ENCODE results near the gene FAM76B.
"Not testable (repeated sequence)": the region's sequence is repeated elsewhere in the genome, so short reads cannot be mapped to it uniquely, and the experiment has no call there.

Gene FAM76B

DNA sequence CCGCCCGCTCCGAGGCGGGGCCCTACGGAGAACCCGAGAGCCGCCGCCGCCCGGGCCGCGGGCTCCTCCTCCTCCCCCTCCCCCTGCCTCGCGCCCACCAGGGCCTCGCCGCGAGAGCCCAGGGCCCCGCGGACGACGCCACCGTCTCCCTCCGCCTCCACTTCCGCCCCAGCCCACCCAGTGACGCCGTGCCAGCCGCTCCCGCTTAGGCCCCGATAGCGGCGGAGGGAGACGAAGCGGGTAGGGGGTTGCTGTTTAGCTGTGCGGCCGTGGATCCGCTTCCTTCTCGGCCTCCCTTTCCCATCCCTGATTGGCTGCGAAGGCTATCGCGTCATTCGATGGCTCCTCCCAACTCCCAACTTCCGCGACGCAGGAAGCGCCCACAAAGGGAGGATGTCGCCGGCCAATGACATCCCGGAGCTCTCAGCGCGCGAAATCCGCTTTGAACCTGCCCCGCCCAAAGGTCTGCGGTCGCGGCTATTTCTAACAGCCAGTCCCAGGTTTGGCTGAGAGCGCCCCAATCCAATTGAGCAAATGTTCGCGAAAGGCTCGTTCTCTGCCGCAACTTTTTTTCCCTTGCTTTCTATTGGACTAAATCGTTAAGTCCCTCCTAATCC lies at the start of gene FAM76B:
TSS of gene FAM76B (minus strand) at position 277 of the 617 bp plus-strand sequence. CDS start 304 bp downstream, outside the sequence.
- DNase-seq: peak; percentile 91

DNA sequence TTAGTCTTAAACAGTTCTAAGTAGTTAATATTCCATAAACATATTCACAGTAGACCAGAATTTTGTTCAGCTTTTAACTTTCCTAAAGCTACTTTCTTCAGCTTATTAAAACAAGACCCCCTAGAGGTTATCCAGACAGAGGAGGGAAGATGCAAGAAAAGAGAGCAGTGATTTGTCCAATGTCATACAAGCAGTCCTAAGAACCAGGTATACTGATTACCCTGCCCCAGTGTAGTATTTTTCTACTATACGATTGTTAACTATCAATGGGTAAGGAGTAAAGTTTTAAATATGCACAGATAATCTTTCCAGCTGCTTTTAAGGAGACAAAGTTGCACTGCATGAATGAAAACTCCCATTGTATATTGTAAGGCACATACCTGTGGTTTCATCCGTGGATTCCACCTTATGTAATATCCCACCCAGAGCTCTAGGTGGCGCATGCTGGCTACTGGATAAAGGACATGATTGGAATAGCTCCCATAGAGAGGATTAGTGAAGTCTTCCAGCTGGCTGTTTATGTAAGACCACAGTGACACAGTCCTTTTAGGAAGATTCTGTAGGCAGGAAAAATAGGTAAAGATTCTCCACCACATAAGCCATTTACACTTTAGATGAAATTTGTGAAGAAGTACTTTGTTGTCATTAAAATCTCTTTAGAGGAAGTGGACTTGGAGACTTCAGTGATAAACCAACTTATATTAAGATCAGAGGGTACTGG lies 46.3 kb upstream of the FAM76B start:
- DNase-seq: peak; percentile 43

DNA sequence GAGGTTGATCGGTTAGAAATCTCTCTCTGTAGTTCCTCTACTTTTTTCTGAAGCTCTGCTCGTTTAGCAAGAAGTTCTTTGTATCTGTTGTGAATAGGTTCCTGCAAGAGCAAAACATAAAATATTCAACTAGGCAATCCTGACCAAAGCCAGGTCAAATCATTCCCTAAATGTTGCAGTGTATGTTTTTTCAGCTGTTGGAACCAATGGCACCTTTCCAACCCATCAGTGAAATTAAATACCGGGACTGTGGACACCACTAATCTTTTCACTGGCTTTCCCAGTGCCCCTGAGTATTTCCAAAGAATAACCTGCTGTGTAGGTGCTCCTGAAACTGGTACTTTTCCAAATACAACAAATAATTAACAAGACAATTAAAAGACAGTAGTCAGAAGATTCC lies 45.8 kb upstream of the FAM76B start:
- no peak for DNase-seq

DNA sequence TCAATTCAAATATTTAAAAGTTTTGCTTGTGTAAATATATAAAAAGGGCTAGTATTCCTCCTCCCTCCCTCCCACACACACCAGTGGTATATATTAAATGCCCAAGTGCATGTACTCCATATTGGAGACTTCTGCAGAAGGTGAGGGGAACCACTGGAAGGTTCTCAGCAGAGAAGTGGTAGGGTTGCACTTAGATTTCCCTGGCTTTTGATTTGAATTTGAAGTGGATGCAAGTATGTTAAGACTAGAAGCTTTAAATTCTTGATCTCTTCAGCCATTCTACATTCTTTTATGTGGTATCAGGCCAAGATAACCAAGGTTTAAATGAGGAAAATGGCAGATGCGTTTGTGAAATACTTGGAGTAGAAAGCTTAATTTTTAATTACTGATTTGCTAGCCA lies 43.8 kb upstream of the FAM76B start:
- DNase-seq: no peak

DNA sequence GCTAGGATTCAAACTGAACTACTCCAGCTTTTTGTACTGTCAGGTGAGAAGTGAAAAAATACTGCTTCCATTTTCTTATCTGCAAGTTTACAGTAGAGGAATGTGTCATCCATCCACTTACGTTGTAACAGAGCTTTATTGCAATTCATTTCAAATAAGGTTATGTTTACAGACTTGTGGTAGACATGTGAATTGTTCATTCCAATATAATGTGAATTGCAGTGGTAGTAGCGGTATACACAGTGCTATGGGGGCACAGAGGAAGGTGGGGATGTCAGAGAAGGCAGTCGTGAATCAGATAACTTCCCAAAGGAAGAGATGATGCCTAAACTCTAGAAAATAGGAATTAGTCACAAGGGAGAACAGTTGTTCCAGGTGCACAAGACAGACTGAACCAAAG lies 43.2 kb upstream of the FAM76B start:
- no peak for DNase-seq

DNA sequence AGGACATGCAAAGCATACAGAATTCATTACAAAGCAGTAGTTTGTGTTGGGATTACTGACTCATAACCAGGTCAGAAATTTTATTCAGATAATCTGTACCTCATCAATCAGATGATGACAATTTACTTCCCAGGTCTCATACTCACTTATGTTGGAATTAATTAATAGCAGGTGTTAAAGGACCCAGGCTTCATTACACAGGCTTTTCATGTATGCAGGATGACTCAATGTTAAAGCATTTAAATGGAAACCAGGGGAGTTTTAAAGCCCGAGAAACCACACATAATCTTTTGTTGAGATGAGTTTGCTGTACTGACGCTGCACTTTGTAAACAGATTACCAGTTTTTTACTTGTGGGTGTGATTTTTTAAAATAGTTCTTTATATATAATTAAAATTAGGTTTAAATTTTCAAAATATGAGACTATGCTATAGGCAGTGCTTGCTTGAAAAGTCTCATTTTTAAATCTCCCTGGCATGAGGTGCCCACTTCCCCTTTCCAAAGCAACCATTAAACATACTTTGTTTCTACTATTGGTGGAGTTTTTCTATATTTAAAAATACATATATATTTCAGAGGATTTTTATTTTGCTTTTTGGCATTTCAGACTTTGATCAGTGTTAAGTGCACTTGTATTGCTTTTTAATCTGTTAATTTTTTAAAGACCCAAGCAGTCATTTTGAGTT lies 41.8 kb upstream of the FAM76B start:
- DNase-seq: no peak

DNA sequence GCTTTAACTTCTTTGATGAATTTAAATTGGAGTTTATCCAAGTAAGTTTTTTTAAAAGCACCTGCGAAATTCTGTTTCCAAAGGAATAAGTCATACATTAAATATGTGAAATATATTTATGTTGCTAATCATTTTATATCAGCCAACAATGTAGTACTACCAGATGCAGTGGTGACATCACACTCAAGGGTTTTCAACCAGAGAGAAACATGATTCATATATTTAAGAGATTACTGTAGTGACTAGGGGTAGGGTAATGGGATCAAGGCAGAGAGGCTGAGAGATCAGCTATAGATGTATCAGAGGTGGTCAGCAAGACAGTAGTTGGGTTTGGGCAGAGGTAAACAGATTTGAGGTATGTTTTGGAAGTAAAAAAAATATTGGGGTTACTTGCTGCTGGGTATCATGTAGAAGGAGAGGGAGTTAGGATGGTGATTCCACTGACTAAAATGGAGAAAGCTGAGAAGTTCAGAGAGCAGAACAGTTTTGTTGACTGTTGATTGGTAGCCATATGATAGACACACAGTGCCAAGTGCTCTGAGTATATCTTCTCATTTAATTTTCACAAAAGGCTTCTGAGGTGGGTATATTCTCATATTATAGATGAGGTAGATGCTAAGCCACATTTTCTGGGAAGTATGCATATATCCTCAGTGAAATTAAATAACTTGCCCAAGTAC lies 40.1 kb upstream of the FAM76B start:
- no peak for DNase-seq

DNA sequence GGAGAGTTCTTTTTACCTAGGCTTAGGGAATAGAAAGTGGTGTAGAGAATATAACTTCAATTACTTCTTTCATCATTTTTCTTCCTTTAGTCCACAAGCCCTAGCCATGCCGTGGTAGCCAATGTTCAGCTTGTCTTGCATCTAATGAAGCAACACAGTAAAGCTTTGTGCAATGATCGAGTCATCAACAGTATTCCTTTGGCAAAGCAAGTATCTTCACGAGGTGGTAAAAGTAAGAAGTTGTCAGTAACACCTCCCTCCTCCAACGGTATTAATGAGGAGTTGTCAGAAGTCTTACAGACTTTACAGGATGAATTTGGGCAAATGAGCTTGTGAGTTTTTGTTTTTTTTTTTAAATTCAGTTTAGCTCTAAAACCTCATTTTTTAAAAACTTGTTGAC lies 38.1 kb upstream of the FAM76B start:
- DNase-seq: no peak

DNA sequence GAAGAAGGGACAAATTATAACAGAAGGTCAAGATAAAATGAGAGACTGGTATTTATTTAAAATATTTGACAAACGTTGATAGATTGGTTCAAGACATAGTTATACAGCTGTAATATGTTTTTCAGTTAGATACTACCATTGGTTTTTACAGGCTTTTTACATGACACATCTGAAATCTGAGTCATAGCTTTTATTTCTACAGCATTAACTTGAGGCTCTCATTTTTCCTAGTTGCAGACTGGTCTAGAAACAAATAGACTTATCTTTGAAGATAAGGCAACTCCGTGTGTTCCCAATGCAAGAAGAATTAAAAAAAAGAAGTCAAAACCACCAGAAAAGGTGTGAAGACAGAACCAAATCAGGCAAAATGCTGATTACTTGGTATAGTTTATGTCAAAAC lies 32.1 kb upstream of the FAM76B start:
- no peak for DNase-seq

DNA sequence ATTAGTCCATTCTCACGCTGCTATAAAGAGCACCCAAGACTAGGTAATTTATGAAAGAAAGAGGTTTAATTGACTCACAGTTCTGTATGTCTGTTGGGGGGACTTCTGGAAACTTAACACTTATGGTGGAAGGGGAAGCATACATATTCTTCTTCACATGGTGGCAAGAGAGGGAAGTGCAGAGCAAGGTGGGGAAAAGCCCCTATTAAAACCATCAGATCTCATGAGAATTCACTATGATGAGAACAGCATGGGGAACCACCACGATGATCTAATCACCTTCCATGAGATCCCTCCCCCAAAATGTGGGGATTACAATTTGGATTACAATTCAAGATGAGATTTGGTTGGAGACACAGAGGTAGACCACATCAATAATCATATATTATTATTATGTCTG lies 26.5 kb upstream of the FAM76B start:
- no peak for DNase-seq

DNA sequence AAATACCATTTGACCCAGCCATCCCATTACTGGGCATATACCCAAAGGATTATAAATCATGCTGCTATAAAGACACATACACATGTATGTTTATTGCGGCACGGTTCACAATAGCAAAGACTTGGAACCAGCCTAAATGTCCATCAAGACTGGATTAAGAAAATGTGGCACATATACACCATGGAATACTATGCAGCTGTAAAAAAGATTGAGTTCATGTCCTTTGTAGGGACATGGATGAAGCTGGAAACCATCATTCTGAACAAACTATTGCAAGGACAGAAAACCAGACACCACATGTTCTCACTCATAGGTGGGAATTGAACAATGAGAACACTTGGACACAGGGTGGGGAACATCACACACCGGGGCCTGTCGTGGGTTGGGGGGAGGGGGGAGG lies 21.5 kb upstream of the FAM76B start:
- DNase-seq: not testable (repeated sequence)

DNA sequence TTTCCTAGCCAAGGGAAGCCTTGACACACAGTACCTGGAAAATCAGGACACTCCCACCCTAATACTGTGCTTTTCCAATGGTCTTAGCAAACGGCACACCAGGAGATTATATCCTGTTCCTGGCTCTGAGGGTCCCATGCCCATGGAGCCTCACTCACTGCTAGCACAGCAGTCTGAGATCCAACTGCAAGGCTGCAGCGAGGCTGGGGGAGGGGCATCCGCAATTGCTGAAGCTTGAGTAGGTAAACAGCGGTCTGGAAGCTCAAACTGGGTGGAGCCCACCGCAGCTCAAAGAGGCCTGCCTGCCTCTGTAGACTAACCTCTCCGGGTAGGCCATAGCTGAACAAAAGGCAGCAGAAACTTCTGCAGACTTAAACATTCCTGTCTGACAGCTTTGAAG lies 16.9 kb upstream of the FAM76B start:
- not testable (repeated sequence) for DNase-seq

DNA sequence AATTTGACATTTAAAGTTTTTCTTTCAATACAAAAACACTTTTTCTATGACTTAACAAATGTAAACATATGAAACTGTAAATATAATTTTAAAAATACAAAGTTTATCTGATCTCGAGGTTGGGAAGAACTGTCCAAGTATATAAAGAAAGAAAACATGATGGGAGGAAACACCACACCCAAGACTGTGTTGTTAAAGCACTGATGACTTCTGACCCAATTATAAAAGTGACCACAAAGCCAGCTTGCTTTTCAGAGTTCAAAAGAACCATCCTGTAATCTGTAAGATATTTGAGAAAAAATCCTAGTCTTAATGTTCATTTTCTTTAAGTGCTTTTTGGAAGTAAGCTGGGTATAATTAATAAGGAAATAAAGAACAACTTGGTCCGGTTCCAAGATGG lies 16.3 kb upstream of the FAM76B start:
- no peak for DNase-seq

DNA sequence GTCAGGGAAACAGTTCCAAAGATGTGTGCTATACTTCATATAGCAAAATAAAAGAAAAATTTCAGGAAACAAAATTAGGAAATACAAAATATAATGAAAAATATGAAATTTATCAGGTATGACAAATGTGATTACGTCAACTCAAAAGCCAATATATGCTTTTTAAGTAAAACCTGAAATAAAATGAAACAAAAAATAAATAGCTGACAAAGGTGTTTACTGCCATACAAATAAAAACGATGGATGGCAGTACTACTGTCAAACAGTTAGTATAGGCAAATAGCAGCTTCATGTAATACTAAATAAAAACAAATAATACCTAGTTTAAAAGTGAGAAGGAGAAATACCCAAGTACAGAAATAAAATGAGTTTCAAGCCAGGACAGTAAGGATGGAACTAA lies 14.4 kb upstream of the FAM76B start:
- no peak for DNase-seq

DNA sequence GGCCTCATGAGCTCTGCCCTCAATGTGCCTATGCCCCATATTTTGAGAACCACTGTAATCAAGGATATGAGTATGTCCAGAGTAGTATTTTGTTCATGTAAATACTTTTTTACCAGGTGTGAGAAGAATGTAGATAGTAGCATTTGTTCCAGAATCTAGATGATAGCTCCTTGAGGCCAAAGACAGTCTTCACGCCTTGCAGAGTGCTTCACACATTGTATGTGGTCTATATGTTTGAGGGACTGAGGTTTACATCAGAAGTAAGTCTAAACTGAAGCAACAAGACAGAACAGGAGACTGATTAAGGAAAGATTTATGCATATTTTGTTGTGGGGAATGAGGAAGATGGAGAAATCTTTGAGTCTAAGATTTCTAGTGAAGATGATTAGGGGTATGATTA lies 13.2 kb upstream of the FAM76B start:
- DNase-seq: no peak

DNA sequence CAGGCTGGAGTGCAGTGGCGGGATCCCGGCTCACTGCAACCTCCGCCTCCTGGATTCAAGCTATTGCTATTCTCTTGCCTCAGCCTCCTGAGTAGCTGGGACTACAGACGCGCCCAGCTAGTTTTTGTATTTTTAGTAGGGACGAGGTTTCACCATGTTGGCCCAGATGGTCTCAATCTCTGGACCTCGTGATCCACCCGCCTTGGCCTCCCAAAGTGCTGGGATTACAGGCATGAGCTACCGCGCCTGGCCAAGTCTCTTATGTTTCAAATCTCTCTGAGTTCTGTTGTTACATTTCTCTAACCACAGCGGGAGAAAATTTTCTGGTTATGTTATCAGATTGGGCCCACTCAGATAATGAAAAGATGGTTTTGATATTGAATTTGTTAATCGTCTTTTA lies 10.9 kb upstream of the FAM76B start:
- DNase-seq: no peak

DNA sequence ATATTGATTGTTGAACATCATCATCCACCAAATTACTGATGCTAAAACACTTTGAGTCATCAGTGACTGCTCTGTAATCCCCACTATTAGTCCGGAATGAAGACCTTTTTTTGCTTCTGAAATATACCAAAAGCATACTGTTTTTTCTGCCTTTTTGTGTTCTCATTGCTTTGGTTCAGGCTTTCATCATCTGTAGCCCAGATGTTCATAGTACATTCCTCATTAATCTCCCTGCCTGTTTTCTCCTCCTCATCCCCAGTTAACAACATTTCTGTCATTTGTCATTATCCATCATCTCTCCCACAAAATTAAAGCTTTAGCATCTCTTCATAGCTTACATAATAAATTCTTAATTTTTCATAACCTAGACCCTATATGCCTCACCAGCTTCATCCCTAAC lies 10.0 kb upstream of the FAM76B start:
- DNase-seq: no peak

DNA sequence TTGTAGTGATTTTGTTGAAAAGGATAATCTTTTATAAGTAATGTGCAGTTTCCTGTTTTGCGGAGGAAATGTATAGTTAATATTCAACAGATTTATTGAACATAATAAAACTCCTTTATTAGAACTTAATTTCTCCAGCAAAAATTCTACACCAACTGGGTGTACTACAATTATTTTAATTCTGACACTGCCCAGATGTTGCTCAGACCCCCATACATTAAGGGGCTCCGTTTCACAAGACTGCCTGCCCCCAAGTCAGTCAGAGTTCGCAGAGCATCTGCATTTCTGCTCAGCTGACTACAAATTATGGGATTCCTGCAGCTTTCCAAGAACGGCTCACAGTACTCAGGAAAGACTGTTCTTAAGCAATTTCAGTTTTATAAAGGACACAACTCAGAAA lies 6.9 kb upstream of the FAM76B start:
- DNase-seq: no peak

DNA sequence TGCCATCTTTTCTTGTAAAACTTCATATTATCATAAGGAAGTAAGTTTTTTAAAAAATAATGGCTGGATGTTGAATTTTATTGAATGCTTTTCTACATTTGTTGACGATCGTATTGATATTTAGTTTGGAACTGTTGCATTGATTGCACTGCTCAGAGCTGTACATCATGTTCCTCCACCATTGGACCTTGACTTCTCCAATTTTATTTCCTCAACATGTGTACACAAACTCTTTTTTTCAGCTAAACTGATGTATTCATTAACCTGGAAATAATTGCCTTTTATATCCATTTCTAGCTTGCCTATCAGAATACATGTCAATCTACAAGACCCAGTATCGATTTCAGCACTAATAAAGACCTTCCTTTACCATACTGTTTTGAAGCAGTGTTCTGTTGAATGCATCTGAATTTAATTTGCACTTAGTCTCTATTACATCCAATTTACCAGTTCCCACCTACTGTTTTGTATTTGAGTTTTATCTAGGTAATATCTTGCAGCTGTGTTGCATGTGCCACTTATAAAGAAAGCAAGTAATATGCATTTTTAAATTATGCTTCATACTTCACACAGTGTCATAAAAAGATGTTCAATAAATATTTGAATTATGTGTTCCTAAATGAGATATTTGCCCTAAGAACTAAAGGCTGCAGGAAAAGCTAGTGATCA lies 6.2 kb upstream of the FAM76B start:
- DNase-seq: no peak

DNA sequence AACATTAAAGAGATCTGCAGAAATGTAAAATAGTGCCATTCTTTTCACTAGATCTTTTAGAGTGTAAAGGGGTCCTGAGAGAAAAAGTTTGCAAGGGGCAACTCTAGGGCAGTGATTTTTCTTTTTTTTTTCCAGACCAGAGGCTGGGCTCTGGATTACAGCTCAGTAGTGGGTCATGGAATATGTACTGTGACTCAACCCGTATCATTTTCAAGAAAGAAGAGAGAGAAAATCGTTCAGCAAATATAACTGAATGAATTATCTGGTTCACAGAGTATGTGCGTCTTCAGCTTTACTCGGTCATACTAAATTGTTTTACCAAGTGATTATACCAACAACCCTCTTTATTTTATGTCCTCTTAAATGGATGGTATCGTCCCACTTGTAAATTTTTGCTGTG lies 4.5 kb upstream of the FAM76B start:
- DNase-seq: no peak

DNA sequence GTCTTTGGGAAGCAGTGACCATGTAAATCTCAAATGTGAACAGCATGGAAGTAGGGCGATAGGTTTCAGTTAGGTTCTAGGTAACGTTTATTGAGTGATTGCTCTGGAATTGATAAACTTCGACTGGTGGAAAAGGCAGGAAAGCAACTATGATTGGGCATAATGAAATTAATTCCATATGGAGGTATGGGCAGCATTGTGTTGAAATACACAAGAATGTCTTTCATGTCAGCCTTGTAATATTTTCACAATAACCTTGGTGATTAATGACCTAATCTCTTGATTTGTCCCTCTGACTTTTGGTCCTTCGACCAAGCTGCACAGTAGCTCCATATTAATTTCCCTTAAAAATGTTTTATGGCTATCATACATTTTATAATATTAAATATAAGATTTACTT lies 3.5 kb upstream of the FAM76B start:
- DNase-seq: no peak

DNA sequence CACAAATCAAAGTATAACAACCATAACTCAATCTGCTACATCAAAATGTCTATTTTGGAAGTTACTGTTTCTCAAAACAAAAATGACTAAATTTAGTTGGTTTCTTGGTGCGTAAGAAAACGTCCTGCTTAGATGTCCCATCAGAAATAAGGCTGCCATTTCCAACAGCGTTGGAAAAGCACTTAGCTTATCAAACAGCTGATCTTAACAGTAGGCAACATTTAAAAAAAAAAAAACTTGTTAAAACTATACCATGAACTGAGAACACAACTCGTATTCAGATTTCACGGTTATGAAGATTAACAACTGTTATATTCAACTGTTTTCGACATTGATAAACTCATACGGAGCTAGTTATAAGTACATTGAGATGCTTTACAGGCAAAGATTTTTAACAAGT lies 3.1 kb upstream of the FAM76B start:
- no peak for DNase-seq

DNA sequence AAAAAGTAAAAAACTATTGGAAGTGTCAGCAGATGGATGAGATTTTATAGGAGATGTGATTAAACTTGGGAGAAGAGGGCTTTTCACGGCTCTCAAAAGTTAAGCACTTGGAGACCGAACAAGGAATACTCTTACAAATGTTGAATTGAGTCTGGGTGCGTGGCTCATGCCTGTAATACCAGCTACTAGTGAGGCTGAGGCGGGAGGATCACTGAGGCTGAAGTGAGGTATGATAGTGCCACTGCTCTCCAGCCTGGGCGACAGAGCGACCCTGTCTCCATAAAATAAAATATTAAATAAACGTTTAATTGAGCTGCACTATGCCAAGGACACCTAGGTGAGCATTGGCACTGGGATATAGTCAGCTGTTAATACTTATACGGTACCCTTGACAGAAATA lies 2.6 kb upstream of the FAM76B start:
- DNase-seq: no peak
